K562 (cell line): ENCODE measurements around the gene KCNK18. TPM values are rescaled to one million over a fixed set of nuclear protein-coding genes. Genes with fewer than 3 reads are reported as not detected.

Source experiments
- BHLHE40 ChIP-seq: IDR thresholded peaks from 2 replicates; pipeline ENCODE4 v1.6.1; 2011; ENCODE audit warnings: low read length, improper control_type of control experiment
- CEBPG ChIP-seq, 3 experiments: fragments of 200-800 bp in 1 of 3; sonication (Bioruptor generic) in 1 of 3; sonication (generic) in 1 of 3; formaldehyde crosslinking in 1 of 3; IDR thresholded peaks in 2 of 3; conservative IDR thresholded peaks in 1 of 3; 2 replicates each; pipeline versions ENCODE4 v1.6.1 to v1.8.0; 2016 to 2022; ENCODE audit warnings: missing compliant biosample characterization in 2 of 3, missing genetic modification characterization in 2 of 3, mild to moderate bottlenecking in 1 of 3, missing genetic modification reagents in 1 of 3
- EP300 ChIP-seq: IDR thresholded peaks from 2 replicates; pipeline ENCODE4 v1.6.1; 2012; ENCODE audit warnings: low read length, improper control_type of control experiment
- FOXJ2 ChIP-seq: fragments of 200-800 bp; sonication (Bioruptor generic); IDR thresholded peaks from 2 replicates; pipeline ENCODE4 v1.6.1; 2016; ENCODE audit warnings: missing genetic modification characterization, missing compliant biosample characterization
- HMG20A ChIP-seq: fragments of 450-650 bp; formaldehyde crosslinking; conservative IDR thresholded peaks from 2 replicates; pipeline ENCODE4 v1.4.0; 2020; ENCODE audit warnings: mild to moderate bottlenecking, mixed read lengths
- RAD21 ChIP-seq, 2 experiments: fragments of 250-450 bp in 1 of 2; fragments of 450-650 bp in 1 of 2; sonication (Bioruptor Pico) in 1 of 2; formaldehyde crosslinking in 1 of 2; IDR thresholded peaks in 1 of 2; conservative IDR thresholded peaks in 1 of 2; 2 replicates each; pipeline versions ENCODE4 v1.4.0 to v1.8.0; 2020 to 2022; ENCODE audit warnings: mild to moderate bottlenecking in 2 of 2, moderate library complexity in 1 of 2
- RBM14 ChIP-seq: fragments of 200-400 bp; formaldehyde crosslinking; IDR thresholded peaks from 2 replicates; pipeline ENCODE4 v1.6.1; 2018; ENCODE audit warnings: low read depth, mild to moderate bottlenecking, low read length, moderate library complexity, borderline replicate concordance; ENCODE audit not compliant: insufficient read depth
- SMC3 ChIP-seq: conservative IDR thresholded peaks from 2 replicates; pipeline ENCODE4 v1.6.1; 2011; ENCODE audit warnings: low read depth, low read length, improper control_type of control experiment; ENCODE audit not compliant: insufficient read depth
- SRSF3 ChIP-seq: fragments of 200-400 bp; formaldehyde crosslinking; IDR thresholded peaks from 2 replicates; pipeline ENCODE4 v1.6.1; 2016; ENCODE audit warnings: mild to moderate bottlenecking, low read length, moderate library complexity; ENCODE audit not compliant: insufficient read depth
- TAF15 ChIP-seq: fragments of 200-400 bp; formaldehyde crosslinking; IDR thresholded peaks from 2 replicates; pipeline ENCODE4 v1.6.1; 2017; ENCODE audit warnings: mild to moderate bottlenecking, low read depth, low read length, moderate library complexity
- ZFP30 ChIP-seq: fragments of 250-450 bp; sonication (Bioruptor Pico); IDR thresholded peaks from 2 replicates; pipeline ENCODE4 v1.8.0; 2022; ENCODE audit warnings: moderate library complexity, mild to moderate bottlenecking, inconsistent platforms, borderline replicate concordance
- ZKSCAN1 ChIP-seq: fragments of 150-350 bp; IDR thresholded peaks from 2 replicates; pipeline ENCODE4 v1.6.1; 2016; ENCODE audit warnings: low read depth, low read length
- ZNF212 ChIP-seq: fragments of 450-650 bp; formaldehyde crosslinking; IDR thresholded peaks from 2 replicates; pipeline ENCODE4 v1.4.0; 2020; ENCODE audit warnings: mild to moderate bottlenecking
- ZNF589 ChIP-seq: fragments of 200-800 bp; sonication (Bioruptor generic); IDR thresholded peaks from 2 replicates; pipeline ENCODE4 v1.6.1; 2016; ENCODE audit warnings: low read depth, missing genetic modification characterization, missing compliant biosample characterization
- polyA plus RNA-seq, 8 experiments: library from polyadenylated mRNA; depleted of rRNA in 4 of 8; stranded (reverse) in 5 of 8; unstranded in 3 of 8; fragments of >200 nt; fragmentation: Nextera tagmentation in 2 of 8; fragmentation: Illumina TruSeq in 1 of 8; extraction: Ambion mirVana in 2 of 8; extraction: Trizol in 1 of 8; gene quantifications; 2 replicates each; pipeline versions ENCODE4 v1.2.1 to v1.2.3, GENCODE V29; 2011 to 2014; ENCODE audit warnings: inconsistent platforms in 1 of 8, missing spikeins in 1 of 8
- total RNA-seq, 7 experiments: library from RNA; depleted of rRNA in 6 of 7; stranded (reverse); fragments of >200 nt in 6 of 7; fragmentation: Illumina TruSeq in 2 of 7; extraction: Trizol in 2 of 7; gene quantifications; 2 replicates each; pipeline versions ENCODE4 v1.2.1 to v1.2.3, GENCODE V29; 2011 to 2021; ENCODE audit warnings: low replicate concordance in 1 of 7
- TF ChIP-seq, protein P1 (sequence below): fragments of 450-650 bp; IDR thresholded peaks from 2 replicates; pipeline ENCODE4 v1.6.1; 2017; ENCODE audit warnings: antibody characterized with exemption, mild to moderate bottlenecking

Gene KCNK18
- total and polyA plus RNA-seq, 9 of the 15 experiments (the other 6 are each of a cell fraction or from before 2014, with no cell fraction given) = not detected

DNA sequence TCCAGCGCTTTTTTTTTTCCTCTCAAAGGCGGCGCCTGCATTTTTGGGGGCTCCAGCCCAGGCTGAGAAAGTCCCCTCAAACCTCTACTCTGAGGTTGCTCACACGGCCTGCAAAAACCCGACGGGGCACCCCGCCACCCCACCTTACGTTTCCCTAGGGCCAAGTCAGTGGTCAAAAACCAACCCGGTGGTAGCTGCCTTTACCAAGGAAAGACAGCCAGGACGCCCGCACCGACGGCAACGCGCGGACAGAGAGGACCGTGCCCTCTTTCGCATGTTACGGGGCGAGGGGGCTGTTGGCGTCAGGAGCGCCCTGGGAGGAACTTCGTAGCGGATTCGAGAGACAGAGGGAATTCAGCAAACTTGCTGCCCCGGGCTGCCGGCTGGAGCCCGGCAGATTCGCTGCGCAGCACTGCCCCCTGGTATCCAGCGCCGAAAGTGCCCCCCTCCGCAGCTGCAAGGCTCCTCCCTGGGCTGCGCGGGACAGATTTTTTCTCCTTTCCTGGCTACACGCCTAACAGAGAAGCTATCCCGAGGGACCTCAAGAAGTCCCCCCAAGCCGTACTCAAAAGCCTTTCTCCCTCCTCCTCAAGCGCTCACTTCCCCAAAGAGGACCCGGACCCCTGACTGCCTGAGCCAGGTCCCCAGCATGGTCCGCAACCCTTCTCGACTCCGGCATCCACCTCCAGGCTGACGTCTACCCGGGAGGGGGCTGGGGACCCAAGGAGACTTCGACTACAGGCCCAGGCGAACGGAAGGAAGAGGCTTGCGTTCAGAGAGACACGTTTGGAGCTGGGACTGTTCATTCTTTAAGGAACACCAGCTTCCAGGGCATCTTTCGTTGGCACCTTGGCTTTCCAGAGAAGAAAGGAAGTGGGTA is 31.5 kb upstream of the KCNK18 start (continued):
- TF ChIP-seq FOXJ2 (tag) (no peak), TAF15 (no peak), ZNF212 (CRISPR knock-in tag) (no peak), ZNF589 (CRISPR knock-in tag) (no peak), RBM14 (no peak), CEBPG (CRISPR knock-in tag; IDR thresholded peaks at IDR 0.05) (no peak), CEBPG (tag; conservative IDR thresholded peaks at IDR 0.05 in 1 of 2, IDR thresholded peaks at IDR 0.05 in 1 of 2) (no peak), RAD21 (CRISPR knock-in tag; conservative IDR thresholded peaks at IDR 0.05 in 1 of 2, IDR thresholded peaks at IDR 0.05 in 1 of 2) (peak; percentile 56 to 66), ZFP30 (CRISPR knock-in tag) (no peak), EP300 (no peak), BHLHE40 (no peak), ZKSCAN1 (no peak), SRSF3 (no peak), SMC3 (peak; percentile 53), HMG20A (no peak)
- TF ChIP-seq, protein P1, sequence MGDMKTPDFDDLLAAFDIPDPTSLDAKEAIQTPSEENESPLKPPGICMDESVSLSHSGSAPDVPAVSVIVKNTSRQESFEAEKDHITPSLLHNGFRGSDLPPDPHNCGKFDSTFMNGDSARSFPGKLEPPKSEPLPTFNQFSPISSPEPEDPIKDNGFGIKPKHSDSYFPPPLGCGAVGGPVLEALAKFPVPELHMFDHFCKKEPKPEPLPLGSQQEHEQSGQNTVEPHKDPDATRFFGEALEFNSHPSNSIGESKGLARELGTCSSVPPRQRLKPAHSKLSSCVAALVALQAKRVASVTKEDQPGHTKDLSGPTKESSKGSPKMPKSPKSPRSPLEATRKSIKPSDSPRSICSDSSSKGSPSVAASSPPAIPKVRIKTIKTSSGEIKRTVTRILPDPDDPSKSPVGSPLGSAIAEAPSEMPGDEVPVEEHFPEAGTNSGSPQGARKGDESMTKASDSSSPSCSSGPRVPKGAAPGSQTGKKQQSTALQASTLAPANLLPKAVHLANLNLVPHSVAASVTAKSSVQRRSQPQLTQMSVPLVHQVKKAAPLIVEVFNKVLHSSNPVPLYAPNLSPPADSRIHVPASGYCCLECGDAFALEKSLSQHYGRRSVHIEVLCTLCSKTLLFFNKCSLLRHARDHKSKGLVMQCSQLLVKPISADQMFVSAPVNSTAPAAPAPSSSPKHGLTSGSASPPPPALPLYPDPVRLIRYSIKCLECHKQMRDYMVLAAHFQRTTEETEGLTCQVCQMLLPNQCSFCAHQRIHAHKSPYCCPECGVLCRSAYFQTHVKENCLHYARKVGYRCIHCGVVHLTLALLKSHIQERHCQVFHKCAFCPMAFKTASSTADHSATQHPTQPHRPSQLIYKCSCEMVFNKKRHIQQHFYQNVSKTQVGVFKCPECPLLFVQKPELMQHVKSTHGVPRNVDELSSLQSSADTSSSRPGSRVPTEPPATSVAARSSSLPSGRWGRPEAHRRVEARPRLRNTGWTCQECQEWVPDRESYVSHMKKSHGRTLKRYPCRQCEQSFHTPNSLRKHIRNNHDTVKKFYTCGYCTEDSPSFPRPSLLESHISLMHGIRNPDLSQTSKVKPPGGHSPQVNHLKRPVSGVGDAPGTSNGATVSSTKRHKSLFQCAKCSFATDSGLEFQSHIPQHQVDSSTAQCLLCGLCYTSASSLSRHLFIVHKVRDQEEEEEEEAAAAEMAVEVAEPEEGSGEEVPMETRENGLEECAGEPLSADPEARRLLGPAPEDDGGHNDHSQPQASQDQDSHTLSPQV = no peak
